Heart left ventricle (tissue), 13 donors: Measurements from ENCODE around the gene SDSL.

Experiments
- POLR2A ChIP-seq, 2 donors: fragments of 450-650 bp; IDR thresholded peaks; one replicate each; pipeline ENCODE4 v1.6.1; 2017; ENCODE audit warnings: antibody characterized with exemption in 2 of 2, mild to moderate bottlenecking in 2 of 2, moderate library complexity in 2 of 2
- TF ChIP-seq, protein P1 (sequence below), 12 donors: fragments of 200-600 bp; sonication (generic) in 4 of 12; IDR thresholded peaks; one replicate each; pipeline versions ENCODE4 v1.5.0 to v1.8.0; 2018 to 2022; ENCODE audit warnings: antibody characterized with exemption in 12 of 12, mild to moderate bottlenecking in 5 of 12
- donor health status: ischemic (EF 13 %, LVEDD 7.1; RV severe dilation, severe dysfunction).
- donor health status: DM: no; HTN: yes; CAD: no.
- donor health status: DM: no; HTN: no; CAD: no.
- donor health status: ischemic (EF 25% LVEDD 6.9; RV normal size, moderate dysfunction).
- donor health status: ischemic (EF 25% LVEDD 5.7; RV mildly dilated, moderate dysfunction).
- donor health status: ischemic (EF 35%, LVEDD 5.7; RV mildly dilated, moderate dysfunction).
- donor health status: nonischemic (EF 11% LVEDD 7.7; RV severe dilation, severe dysfunction).
- donor health status: DM: yes; HTN: yes; CAD: no.
- donor health status: PGD.
- donor health status: ischemic (EF 29% LVEDD 5.4; RV normal size, mild dysfunction).
- donor health status: nonischemic (EF 23%, LVEDD 6.1; RV moderate dilation, normal function).

GRCh38 chr12:113463746-113464451, 41.7 kb downstream of the SDSL start:
- TF ChIP-seq, protein P1, sequence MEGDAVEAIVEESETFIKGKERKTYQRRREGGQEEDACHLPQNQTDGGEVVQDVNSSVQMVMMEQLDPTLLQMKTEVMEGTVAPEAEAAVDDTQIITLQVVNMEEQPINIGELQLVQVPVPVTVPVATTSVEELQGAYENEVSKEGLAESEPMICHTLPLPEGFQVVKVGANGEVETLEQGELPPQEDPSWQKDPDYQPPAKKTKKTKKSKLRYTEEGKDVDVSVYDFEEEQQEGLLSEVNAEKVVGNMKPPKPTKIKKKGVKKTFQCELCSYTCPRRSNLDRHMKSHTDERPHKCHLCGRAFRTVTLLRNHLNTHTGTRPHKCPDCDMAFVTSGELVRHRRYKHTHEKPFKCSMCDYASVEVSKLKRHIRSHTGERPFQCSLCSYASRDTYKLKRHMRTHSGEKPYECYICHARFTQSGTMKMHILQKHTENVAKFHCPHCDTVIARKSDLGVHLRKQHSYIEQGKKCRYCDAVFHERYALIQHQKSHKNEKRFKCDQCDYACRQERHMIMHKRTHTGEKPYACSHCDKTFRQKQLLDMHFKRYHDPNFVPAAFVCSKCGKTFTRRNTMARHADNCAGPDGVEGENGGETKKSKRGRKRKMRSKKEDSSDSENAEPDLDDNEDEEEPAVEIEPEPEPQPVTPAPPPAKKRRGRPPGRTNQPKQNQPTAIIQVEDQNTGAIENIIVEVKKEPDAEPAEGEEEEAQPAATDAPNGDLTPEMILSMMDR (IDR thresholded peaks at IDR 0.05), result no peak
- TF ChIP-seq POLR2A (IDR thresholded peaks at IDR 0.05), result no peak
